Middle frontal gyrus (tissue), 1 donor: ENCODE measurements around the gene TNC.

Experiments
- DNase-seq: peaks from one replicate; pipeline ENCODE4 v3.0.0-alpha.2; 2015; ENCODE audit warnings: low spot score; ENCODE audit errors: extremely low spot score

The TNC gene

DNA sequence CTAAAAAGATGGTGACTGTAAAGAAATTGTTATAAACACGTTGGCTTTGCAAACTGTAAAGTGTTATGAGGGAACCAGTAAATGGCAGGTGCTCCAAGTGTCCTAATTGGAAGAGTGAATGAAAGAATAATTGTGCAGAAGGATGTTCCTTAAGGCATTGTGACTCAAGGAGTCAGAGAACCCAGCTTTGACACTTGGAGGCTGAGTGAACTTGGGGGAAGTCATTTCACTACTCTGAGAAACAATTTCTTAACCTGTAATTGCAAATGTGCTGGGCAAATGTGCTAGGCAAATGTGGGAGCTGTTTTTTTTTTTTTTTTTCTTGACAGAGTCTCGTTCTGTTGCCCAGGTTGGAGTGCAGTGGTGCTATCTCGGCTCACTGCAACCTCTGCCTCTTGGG, 103.5 kb downstream of the TNC start:
- no peak for DNase-seq

DNA sequence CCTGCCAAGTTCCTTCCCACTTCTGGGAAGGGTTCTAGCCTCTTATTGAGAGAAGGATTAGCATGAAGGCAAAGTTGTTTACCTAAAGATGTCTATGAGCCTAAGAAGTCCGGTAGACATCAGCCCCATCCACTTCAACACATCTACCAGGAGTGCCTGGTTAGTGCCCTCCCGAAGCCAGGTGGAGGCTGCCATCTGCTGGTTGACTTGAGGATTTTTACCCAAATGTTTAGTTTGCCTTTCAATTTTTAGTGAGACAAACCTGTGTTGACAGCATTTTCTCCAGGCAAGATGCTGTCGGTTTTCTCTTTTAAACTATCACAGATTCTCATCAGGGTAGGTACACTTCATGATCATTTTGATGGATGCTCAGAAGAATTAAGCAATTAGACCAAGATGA, 104.0 kb downstream of the TNC start:
- peak; percentile 57 for DNase-seq

DNA sequence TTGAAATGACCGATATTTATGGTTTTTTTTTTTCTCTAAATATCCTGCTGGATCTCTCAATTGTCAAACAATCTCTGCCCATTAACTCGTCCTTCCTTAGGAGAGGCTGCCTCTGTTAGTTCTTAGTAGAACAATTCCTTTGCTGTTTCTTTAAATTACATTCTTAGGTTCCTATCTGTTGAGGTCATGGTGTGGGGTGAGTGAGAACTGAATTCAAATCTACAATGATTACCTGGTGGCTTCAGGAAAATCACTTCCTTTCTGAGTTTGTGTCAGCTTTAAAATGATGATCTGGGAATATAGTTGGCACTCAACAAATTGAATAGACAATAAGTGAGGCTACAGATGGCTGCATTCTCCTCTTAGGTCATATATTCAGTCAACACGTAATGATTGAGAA, 105.5 kb downstream of the TNC start:
- no peak for DNase-seq

DNA sequence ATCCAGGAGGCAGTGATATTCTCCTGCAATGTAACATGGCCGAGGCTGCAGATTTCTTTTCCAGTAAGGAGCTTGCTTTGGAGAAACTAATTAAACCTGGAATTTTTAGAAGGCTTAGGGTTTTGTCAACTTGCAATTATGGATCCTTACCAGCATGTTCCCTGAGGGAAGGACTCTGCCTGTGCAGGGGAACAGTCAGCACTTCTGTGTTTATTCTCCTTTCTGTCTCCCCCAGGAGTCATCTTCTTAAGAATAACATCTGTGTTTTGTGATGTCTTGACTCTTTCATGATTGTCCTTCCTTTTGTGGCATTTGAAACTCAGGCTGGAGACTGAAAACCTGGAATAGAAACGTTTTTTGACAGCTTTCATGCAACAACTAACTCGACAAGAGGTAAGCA, 107.1 kb downstream of the TNC start:
- no peak for DNase-seq

DNA sequence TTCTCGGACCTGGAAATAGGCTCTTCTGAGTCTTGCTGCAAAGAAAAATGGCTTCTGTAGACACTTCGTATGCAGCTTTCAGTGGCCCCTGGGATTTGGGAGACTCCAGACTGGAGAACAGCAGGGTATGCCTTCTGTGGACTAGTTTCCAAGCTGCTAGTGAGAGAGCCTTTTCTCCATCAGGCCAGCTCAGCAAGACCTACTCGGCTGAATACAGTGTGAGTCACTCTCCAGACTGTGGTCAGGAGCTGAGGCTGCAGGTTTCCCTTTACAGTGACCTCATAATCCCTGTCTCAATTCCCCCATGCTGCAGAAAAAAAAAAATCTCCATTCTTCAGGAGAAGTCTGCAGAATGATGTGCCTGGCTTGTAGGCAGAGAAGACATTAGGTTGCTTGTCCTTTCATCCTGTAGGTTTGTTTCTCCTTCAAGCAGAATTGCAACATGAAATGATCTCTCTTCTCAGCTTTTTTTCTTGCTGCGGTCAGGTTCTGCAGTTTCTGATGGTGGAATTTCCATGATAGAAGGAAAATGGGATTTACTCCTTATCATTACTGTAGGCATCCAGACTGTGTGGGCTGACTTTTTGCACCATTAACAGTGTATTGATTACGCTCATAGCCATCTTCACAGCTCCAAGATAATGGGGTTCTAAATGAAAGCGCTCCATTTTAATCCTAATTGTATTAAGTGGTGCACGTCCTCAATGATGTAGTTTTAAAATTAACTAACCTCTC, 109.3 kb downstream of the TNC start:
- no peak for DNase-seq

DNA sequence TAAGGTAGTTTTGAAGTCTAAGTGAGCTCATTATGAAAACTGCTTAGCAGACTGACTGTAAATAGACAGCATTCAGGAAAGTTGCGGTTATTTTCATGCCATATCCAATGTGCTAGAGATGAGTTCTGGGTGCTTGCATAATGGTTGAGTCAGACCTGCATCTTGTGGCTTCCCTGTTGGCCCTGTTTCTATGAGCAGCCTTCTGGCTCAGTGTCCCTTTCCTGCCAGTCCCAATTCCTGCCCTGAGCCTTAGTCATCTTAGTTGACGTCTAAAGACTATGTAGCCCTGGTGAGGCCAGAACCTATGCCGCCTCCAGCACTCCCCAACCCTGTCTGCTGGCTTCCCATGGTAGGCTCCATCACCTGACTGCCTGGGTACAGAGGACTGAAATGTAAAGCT, 111.3 kb downstream of the TNC start:
- no peak for DNase-seq

DNA sequence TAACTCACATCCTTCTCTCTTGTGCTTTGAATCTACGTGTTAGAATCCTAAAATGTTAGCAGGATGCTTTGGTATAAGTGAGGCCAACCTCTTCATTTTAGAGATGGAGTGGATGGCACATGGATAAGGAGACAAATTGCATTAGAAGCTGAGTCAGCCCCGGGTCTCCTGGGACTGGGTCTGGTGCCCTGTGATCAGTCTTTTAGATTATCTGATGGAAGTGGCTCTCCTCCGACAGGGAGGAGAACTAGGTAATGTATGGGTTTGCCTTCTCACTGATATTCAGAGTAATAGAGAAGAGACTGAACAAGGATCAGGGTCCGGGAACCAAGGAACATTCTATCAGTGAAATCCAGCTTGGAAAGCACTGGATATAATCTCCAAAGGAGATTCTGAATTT, 112.6 kb downstream of the TNC start:
- no peak for DNase-seq

DNA sequence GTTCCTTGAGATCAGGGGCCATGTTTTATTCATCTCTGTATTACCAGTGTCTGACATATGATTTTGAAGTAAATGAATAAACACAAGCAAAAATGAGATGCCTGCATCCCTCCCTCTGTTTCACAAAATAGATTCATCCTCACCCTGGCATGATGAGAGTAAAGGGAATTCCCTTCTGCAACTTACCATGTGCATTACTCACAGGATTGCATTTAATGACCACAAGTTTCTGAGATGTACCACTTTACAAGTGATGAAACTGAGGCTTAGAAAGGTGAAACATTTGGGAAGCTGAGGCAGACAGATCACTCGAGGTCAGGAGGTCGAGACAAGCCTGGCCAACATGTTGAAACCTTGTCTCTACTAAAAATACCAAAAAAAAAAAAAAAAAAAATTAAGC, 113.4 kb downstream of the TNC start:
- DNase-seq, result no peak

DNA sequence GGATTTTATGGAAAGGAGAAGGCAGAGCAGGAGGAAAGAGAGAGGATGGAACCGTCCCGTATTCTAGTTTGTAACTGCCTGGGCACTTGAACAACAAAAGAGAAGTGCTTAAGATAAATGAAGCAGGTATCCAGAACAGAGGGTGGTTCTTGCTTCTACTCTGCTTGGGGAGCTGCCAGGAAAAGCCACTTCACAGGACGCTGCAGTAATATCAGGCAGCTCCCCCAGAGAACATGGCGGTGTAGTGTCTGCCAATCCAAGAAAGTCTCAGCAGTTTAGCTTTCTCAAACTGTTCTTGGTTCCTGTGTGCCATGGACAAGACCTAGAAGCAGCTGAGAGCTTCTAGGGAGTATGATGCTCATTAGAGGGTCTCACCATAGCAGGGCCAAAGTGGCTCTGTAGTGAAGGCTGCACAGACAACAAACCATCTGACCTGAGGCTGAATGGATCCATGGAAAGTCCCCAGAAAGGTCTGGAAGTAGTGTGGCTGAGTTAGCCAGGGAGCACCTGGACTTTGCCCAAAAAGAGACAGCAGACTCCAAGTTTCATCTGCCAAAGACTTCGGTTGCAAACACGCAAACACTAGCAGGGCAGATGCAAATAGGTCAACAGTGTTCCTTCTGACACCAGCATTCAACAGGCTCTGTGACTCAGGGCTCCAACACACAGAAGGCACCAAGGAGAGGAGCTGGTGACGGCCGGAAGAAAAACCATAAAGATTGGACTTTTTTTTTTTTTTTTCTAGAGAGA, 115.4 kb downstream of the TNC start:
- no peak for DNase-seq

DNA sequence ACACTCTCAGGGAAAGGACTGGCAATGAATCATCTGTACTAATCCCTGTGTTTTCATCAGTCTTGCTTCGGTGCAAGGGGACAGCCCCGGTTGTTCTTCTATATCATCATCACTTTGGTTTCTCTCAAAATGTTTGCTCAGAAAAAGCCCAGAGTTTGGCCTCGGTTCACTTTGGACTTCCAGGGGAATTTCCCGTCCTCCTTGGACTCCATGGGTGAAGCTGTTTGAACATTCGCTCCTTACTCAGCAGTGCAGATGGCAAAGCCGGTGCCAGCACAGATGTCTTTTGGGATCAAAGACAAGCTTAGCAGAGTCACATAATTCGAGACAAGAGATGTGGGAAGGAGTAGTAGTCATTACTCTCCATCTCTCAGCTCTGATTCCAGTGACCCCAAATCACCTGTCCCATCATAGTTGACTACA, 117.7 kb downstream of the TNC start:
- no peak for DNase-seq

DNA sequence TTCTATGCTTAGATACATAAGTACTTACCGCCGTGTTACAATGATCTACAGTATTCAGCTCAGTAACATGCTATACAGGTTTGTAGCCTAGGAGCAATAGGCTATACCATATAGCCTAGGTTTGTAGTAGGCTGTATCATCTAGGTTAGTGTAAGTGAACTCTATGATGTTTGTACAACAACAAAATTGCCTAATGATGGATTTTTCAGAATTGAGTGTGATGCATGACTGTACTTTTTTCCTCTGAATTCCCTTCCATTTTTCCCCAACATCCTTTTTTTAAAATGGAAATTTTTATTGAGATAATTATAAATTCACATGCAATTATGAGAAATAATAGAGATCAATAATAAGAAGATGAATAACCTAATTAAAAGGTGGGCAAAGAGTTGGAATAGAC, 119.6 kb downstream of the TNC start:
- DNase-seq, result no peak

DNA sequence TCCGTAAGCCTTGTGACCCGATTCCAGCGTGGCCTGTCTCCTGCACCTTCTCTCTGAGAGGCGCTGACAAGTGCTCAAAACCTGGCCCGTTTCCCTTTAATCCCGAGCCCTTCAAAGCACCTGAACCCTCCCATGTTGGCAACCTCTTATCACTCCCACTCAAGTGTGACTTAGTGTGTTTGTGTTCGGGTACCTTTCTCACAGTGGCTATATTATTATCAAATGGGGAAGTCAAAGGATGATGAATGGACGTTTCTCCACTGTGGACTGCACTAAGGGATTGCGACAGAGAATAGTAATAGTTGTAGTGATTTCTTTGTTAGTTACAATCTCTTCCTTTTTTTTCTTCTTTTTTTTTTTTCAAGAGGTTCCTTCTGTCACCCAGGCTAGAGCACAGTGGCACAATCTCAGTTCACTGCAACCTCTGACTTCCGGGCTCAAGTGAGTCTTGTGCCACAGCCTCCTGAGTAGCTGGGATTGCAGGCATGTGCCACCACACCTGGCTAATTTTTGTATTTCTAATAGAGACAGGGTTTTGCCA, 122.2 kb downstream of the TNC start:
- DNase-seq, result no peak

DNA sequence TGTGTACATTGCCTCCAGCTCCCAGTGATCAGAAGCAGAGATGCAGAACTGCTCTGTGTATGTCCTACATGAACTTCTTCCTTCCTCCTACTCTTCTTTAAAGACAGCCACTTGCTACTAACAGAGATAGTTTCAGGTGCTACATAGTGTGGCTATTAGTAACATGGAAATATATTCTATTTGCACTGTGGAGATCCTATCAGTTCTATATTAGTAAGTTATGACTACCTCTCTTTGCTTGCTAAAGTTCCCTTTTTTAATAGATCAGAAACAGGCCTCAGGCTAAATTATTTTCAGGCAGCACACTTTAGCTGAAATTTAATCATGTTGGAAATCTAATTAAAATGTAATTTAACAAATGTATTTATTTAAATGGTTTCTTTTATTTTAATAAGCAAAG, 123.2 kb downstream of the TNC start:
- DNase-seq, result no peak

DNA sequence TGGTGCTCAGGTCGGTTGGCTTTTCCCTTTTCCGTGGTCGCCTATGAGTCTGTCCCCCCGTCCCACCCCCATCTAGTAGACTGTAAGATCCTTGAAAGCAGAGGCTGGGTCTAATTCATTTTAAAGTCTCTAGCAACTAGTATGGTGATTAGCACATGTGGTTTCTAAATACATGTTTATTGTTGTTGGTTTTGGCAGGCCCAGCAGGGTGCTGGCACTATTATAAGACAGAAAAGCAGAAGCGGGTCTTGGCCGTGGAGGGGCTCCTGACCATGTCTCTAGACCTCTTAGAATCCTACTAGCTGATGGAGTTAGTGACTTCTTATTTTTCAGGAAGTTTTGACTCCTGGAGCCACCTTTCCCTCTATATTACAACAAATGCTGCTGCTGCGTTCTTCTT, 126.1 kb downstream of the TNC start:
- DNase-seq, result no peak

DNA sequence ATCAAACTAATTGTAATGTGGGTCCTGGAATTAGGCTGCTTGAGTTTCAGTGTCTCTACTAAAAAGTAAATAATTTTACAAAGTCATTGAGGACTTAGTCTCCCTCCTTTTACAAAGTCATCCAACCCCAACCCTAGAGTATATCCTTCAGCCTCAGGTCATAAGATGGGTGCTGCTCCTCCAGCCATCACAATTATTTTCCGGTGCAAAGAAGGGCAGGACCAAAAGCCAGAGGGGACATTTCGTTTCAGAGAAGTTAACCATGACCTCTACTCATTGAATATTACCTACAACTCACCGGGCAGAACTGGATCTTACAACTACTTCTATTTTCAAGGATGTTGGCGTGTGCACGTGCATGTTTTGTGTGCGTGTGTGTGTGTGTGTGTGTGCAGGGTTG, 127.1 kb downstream of the TNC start:
- no peak for DNase-seq

DNA sequence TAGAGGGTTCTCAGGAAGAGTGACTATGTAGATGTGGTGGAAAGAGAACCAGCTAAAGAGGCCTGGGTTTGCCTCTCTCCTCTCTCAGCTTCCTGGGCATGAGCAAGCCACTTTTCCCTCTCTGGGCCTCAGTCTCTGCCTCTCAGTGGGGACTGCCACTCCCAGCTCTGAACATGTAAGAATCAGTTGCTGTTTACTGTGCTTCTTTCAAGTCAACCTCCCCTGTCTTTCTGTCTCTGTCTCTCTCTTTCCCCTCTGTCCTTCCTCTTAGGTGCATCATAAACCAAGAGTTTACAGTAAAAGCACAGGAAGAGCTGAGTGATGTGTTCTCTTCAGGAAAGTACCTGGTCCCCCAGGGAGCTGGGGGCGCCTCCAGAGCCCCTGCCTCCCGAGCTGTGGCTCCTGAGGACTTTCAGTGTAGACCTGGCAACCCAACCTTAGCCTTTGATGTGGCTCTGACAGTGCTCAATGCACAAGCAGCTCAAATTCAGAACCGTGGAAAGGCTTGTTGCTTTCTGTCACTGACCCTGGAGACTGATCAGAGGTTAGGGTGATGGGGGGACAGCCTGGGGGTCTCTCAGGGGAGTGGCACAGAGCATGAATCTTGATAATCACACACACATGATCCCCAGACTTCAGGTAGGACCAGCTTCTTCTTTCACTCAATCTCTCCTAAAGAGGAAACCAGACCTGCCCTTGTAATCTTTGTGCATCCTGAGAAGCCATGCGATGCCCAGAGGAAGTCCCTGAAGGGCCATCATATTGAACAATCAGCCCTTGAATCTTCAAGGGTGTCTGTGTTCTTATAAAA, 128.2 kb downstream of the TNC start:
- no peak for DNase-seq

DNA sequence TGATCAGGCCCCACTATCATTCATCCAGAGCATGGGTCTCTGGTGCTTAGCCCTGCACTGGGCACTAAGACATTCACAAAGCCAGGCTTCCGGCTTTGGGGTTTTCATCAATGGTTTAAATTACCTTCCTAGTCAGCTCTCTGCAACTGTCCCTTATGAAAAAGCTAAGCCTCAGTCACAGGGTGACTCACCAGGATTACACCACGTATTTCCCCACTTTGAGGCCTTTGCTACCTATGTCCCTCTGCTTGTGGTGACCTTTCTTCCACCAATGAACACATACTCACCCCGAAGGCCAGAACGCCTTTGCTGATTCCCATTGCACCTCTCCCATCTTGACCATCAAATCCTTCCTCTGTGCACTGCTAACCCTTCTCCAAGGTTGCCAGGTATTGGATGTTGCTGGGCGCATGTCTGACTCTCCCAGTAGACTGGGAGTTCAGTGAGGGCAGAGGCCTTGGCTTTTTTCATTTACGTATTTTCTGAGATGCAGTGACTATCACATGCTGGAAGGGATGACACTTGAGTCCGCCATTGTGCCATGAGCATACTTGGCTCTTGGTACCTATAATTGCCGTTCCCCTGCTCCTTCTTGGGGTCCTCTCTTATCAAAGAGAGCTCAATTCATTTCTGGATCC, 128.9 kb downstream of the TNC start:
- no peak for DNase-seq

DNA sequence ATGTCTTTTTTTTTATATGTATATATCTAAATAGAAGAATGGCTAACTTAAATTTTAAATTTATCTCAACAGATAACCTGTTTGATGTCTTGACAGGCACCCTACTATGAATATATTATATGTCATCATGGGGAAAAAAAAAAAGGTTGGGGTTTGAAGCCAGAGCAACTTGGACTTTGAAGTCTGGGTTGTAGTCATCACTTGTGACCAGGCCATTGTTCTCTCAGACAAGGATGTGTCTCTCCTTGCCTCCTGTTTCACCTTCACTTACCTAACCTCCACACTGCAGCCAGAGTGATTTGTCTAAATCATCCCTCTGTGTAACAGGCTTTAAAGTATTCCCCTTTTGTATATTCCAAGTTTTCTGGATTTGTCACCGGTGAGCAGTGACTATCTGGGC, 130.8 kb downstream of the TNC start:
- no peak for DNase-seq

DNA sequence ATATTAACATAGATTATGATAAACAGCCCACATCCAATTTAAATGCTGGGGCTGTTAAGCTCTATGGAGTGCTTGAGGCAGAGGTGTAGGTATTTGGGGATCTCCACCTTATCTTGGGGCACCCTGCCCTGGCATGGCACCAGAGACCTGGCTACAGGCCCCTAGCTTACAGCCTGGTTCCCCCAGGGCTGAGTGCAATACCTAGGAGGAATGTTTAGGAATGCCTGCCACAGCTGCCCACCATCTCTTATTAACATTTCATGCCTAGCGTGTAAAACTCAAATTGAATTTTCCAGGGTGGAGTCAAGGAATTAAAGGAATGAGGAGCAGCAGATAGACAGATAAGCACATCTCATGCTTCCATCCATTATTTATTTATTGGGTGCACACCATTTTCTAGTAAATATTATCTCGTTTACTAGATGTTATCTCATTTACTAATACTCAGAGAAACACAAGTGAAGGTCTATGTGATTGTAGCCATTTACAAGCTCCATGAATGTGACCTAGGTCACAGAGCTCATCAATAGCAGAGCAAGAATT, 131.9 kb downstream of the TNC start:
- no peak for DNase-seq

DNA sequence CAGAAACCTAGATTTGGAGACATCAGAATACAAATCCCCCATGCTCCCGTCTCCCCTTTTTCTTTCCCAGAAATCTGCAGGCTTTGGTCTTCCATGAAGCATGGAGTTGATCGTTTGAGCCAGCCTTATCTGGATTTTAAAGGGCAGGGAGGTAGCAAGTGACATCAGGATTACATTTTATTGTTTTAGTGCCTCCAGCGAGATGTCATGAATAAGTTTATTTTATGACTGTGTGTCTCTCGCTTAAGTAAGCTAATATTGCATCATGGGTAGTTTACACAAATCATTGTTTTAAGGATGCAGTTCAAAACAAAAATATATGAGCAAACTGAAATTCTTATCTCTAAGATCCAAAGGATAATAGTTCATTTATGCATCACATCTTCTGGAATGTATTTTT, 136.9 kb downstream of the TNC start:
- no peak for DNase-seq

DNA sequence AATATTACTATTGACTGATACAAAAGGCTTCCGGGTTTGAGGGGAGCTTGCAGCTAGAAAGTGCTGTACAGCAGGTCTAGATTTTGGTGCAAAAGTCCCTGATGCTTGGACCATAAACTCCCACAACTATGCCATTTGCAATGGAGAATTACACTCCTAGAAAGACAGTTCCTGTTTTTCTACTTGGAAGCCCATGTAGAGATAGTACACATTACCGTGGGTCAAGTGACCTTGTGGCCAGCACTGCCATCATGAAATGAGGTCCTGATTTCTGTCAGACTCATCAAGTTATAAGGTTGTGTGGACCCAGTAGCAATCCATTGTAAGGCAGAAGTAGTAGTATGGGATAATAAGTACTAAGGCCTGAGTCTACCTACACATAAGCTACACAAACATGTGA, 144.7 kb downstream of the TNC start:
- no peak for DNase-seq
